CD4-positive, alpha-beta T cell (primary cell): Measurements from ENCODE around the gene BAX. TPM values are rescaled to one million over a fixed set of nuclear protein-coding genes. Genes with fewer than 3 reads are reported as not detected.

ENCODE experiments used
- ATAC-seq: fragments of 200-7000 bp; cut with Tn5 transposase; one replicate; pipeline ENCODE4 v1.10.0; 2022; ENCODE audit warnings: mild to moderate bottlenecking; ENCODE audit not compliant: poor library complexity
- CTCF ChIA-PET: fragments of 350-600 bp; sonication (Branson Sonifier 250); formaldehyde crosslinking; loops from one replicate; lab custom pipeline; 2021; ENCODE audit warnings: antibody characterized with exemption, inconsistent platforms; lab: Charles Lee
- POLR2A ChIA-PET: fragments of 350-600 bp; sonication (Branson Sonifier 250); formaldehyde crosslinking; loops from one replicate; lab custom pipeline; 2021; ENCODE audit warnings: antibody characterized with exemption, inconsistent platforms; lab: Charles Lee
- DNase-seq, 14 experiments: peaks; one replicate each; pipeline ENCODE4 v3.0.0-alpha.2; 2013 to 2020; ENCODE audit warnings: mixed read lengths in 2 of 14
- H3K27ac ChIP-seq, 2 donors: one replicate each; pipeline versions ENCODE4 v1.5.1 to v1.7.0; 2013; ENCODE audit warnings: low read length in 2 of 2, low read depth in 1 of 2, mild to moderate bottlenecking in 1 of 2
- H3K27me3 ChIP-seq, 2 experiments: 1 replicate in 1 of 2; 2 replicates in 1 of 2; pipeline versions ENCODE4 v1.6.1 to v1.7.0; 2013; ENCODE audit warnings: low read length in 2 of 2, control low read depth in 1 of 2, mild to moderate bottlenecking in 1 of 2, moderate library complexity in 1 of 2; ENCODE audit not compliant: insufficient read depth in 2 of 2, control insufficient read depth in 1 of 2
- H3K36me3 ChIP-seq: one replicate; pipeline ENCODE4 v1.6.1; 2013; ENCODE audit warnings: low read length, control low read depth; ENCODE audit not compliant: insufficient read depth
- H3K4me1 ChIP-seq: one replicate; pipeline ENCODE4 v1.6.1; 2013; ENCODE audit warnings: low read length, control low read depth; ENCODE audit not compliant: insufficient read depth
- H3K4me3 ChIP-seq: one replicate; pipeline ENCODE4 v1.5.1; 2013; ENCODE audit warnings: mild to moderate bottlenecking, low read length, moderate library complexity
- H3K9me3 ChIP-seq, 2 experiments: 1 replicate in 1 of 2; 2 replicates in 1 of 2; pipeline versions ENCODE4 v1.6.1 to v1.7.0; 2013; ENCODE audit warnings: low read length in 2 of 2, mild to moderate bottlenecking in 2 of 2, control low read depth in 1 of 2, moderate library complexity in 1 of 2; ENCODE audit not compliant: control insufficient read depth in 1 of 2, insufficient read depth in 1 of 2
- H3K27ac Mint-ChIP-seq: one replicate; pipeline ENCODE4 v1.8.0; 2020; ENCODE audit warnings: mixed read lengths
- H3K27me3 Mint-ChIP-seq: one replicate; pipeline ENCODE4 v1.8.0; 2021; ENCODE audit warnings: mixed read lengths
- H3K36me3 Mint-ChIP-seq: one replicate; pipeline ENCODE4 v1.8.0; 2021; ENCODE audit warnings: low read depth, mixed read lengths
- H3K4me1 Mint-ChIP-seq: one replicate; pipeline ENCODE4 v1.8.0; 2021; ENCODE audit warnings: low read depth, mixed read lengths
- H3K4me3 Mint-ChIP-seq: one replicate; pipeline ENCODE4 v1.8.0; 2020; ENCODE audit warnings: mild to moderate bottlenecking, mixed read lengths
- H3K9me3 Mint-ChIP-seq: one replicate; pipeline ENCODE4 v1.8.0; 2020; ENCODE audit warnings: mixed read lengths
- CTCF ChIP-seq: fragments of 200-600 bp; IDR thresholded peaks from one replicate; pipeline ENCODE4 v1.8.0; 2022; ENCODE audit warnings: antibody characterized with exemption, mild to moderate bottlenecking
- intact Hi-C, 2 experiments: fragments of 100-400 bp; cut with DNase I in 1 of 2; cut with micrococcal nuclease in 1 of 2; formaldehyde crosslinking; loops; one replicate each; pipeline versions ENCODE4 v1.15.1 to v1.9.0; 2023 to 2025; cut with DNase I, micrococcal nuclease
- total RNA-seq, 174 experiments: library from RNA in 2 of 174; stranded (reverse) in 2 of 174; gene quantifications; one replicate each; pipeline ENCODE4 v1.2.3 and lab custom pipeline; 2021 to 2026

BAX gene
- total RNA-seq, 2 experiments from 2014 or later = 52.9 to 60.4 TPM

GRCh38 chr19:48938256-48938655, 16.4 kb upstream of the BAX start:
- ChIA-PET CTCF (no interaction called here), POLR2A (no interaction called here)
- H3K27me3 Mint-ChIP-seq = no peaks in the 10 kb centered on the region
- no peak for TF ChIP-seq CTCF
- peaks cover 14% of the 10 kb centered on the region for H3K4me1 Mint-ChIP-seq
- Histone ChIP-seq H3K36me3 (no peaks in the 10 kb centered on the region), H3K4me1 (peaks cover 8% of the 10 kb centered on the region), H3K4me3 (no peak overlapping the region), H3K27me3 (no peaks in the 10 kb centered on the region), H3K27ac (no peak overlapping the region), H3K9me3 (peaks cover 0 to 8% of the 10 kb centered on the region in 2 experiments)
- intact Hi-C loops = no loop called here
- H3K9me3 Mint-ChIP-seq = no peaks in the 10 kb centered on the region
- no peak overlapping the region for H3K4me3 Mint-ChIP-seq
- ATAC-seq = no peak
- peaks cover 12% of the 10 kb centered on the region for H3K36me3 Mint-ChIP-seq
- no peak for DNase-seq
- no peak overlapping the region for H3K27ac Mint-ChIP-seq

GRCh38 chr19:48940902-48941301, 13.8 kb upstream of the BAX start:
- CTCF ChIA-PET = interaction anchor here (0.9 kb wide), 1 partner anchor 30 kb away, joined by 3 read pairs; no protein-coding TSS in a partner anchor
- Mint-ChIP-seq H3K9me3 (no peaks in the 10 kb centered on the region), H3K4me3 (no peak overlapping the region), H3K36me3 (peaks cover 12% of the 10 kb centered on the region), H3K4me1 (no peaks in the 10 kb centered on the region), H3K27me3 (no peaks in the 10 kb centered on the region), H3K27ac (no peak overlapping the region)
- no peak for TF ChIP-seq CTCF
- Histone ChIP-seq H3K36me3 (no peaks in the 10 kb centered on the region), H3K27ac (no peak overlapping the region), H3K4me1 (no peaks in the 10 kb centered on the region), H3K9me3 (peaks cover 0 to 8% of the 10 kb centered on the region in 2 experiments), H3K27me3 (no peaks in the 10 kb centered on the region), H3K4me3 (no peak overlapping the region)
- DNase-seq = no peak
- POLR2A ChIA-PET = no interaction called here
- intact Hi-C loops = no loop called here
- no peak for ATAC-seq

- H3K27me3 Mint-ChIP-seq = no peaks in the 10 kb centered on the region
- H3K27ac Mint-ChIP-seq = no peak overlapping the region
- no peak overlapping the region for H3K4me3 Mint-ChIP-seq
Measured at GRCh38 chr19:48943081-48943480, 11.6 kb upstream of the BAX start.

More at GRCh38 chr19:48943081-48943480, 11.6 kb upstream of the BAX start:
- peaks cover 0 to 24% of the 10 kb centered on the region in 2 experiments for H3K9me3 ChIP-seq
- DNase-seq (no peak), ATAC-seq (no peak)
- Mint-ChIP-seq H3K36me3 (peaks cover 12% of the 10 kb centered on the region), H3K4me1 (no peaks in the 10 kb centered on the region), H3K9me3 (no peaks in the 10 kb centered on the region)
- ChIA-PET CTCF (no interaction called here), POLR2A (no interaction called here)
- no peak for TF ChIP-seq CTCF
- no peak overlapping the region for H3K27ac ChIP-seq
- H3K27me3 ChIP-seq = no peaks in the 10 kb centered on the region
- intact Hi-C loops = no loop called here
- no peaks in the 10 kb centered on the region for H3K36me3 ChIP-seq
- no peak overlapping the region for H3K4me3 ChIP-seq
- H3K4me1 ChIP-seq = no peaks in the 10 kb centered on the region
